ENCODE measurements around the gene GLDC.

DNA sequence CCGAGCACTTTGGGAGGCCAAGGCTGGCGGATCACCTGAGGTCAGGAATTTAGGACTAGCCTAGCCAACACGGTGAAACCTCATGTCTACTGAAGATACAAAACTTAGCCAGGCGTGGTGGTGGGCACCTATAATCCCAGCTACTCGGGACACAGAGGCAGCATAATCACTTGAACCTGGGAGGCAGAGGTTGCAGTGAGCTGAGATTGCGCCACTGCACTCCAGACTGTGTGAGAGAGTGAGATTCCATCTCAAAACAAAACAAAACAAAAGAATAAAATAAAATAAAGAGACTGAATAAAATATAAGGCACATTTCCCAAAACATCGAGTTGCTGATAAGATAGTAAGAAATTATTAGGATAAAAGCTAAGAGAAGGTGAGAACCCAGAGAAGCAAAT is 32.3 kb upstream of the GLDC start:
- TF ChIP-seq CTCF (conservative IDR thresholded peaks at IDR 0.05): no peak
- TF ChIP-seq EZH2 (IDR thresholded peaks at IDR 0.05; ENCODE audit: low read depth): no peak
